Choroid plexus epithelial cell (primary cell): Measurements from ENCODE around the gene POU2AF2.
"Not testable (repeated sequence)": the region's sequence is repeated elsewhere in the genome, so short reads cannot be mapped to it uniquely, and the experiment has no call there.

Experiments
- DNase-seq: peaks from one replicate; pipeline ENCODE4 v3.0.0-alpha.2; 2010; ENCODE audit warnings: low read depth
- H3K4me3 ChIP-seq: 2 replicates; pipeline ENCODE4 v1.5.1; 2011; ENCODE audit warnings: low read depth, mild to moderate bottlenecking, control low read depth, low read length, moderate library complexity
- TF ChIP-seq, protein P1 (sequence below): conservative IDR thresholded peaks from 2 replicates; pipeline ENCODE4 v1.5.1; 2011; ENCODE audit warnings: low read depth, mild to moderate bottlenecking, control low read depth, inconsistent platforms, low read length, moderate library complexity

POU2AF2 gene

DNA sequence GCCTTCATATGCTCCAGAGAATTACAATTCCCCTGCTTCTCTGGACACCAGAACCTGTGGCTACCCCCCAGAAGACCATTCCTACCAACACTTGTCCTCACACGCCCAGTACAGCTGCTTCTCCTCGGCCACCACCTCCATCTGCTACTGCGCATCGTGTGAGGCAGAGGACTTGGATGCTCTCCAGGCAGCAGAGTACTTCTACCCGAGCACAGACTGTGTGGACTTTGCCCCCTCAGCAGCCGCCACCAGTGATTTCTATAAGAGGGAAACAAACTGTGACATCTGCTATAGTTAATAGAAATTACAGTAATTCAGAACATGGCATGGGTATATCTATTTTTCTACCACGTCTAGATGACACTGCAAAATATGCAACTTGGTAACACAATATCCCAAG lies 62.6 kb downstream of the POU2AF2 start:
- DNase-seq: no peak
- TF ChIP-seq, protein P1, sequence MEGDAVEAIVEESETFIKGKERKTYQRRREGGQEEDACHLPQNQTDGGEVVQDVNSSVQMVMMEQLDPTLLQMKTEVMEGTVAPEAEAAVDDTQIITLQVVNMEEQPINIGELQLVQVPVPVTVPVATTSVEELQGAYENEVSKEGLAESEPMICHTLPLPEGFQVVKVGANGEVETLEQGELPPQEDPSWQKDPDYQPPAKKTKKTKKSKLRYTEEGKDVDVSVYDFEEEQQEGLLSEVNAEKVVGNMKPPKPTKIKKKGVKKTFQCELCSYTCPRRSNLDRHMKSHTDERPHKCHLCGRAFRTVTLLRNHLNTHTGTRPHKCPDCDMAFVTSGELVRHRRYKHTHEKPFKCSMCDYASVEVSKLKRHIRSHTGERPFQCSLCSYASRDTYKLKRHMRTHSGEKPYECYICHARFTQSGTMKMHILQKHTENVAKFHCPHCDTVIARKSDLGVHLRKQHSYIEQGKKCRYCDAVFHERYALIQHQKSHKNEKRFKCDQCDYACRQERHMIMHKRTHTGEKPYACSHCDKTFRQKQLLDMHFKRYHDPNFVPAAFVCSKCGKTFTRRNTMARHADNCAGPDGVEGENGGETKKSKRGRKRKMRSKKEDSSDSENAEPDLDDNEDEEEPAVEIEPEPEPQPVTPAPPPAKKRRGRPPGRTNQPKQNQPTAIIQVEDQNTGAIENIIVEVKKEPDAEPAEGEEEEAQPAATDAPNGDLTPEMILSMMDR: no peak
- H3K4me3 ChIP-seq: no peak overlapping the region

DNA sequence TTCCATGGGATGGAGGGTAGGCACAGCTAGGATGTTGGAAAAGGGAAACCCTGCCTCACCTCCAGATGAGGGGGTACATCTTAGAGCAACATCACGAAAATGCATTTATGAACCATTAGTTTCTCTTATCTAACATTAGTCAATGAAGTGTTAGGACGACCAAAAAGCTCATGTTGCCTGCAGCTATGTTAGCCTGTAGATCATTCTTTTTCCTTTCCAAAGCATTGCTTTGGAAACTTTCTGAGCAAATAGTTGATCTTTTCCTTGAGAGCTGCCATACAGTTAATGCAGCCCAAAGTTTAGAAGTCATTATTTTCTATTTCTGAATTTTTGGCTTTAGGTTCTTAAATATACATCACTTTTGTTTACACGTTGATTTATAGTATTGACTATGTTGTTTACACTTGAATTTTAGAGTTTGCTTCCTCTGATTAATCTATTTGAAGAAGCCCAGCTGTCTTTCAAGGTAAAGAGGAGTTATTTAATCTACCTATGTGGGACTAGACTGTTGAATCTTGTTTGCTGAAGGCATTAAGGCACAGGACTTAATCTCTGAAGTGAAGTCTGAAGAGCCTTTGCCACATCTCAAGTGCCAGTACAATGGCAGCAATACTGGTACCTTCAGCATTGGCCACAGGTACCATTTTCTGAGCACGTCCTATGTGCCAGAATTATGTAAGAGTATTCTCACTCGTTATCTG lies 63.8 kb downstream of the POU2AF2 start:
- no peak overlapping the region for H3K4me3 ChIP-seq
- TF ChIP-seq, protein P1: no peak
- DNase-seq: no peak

DNA sequence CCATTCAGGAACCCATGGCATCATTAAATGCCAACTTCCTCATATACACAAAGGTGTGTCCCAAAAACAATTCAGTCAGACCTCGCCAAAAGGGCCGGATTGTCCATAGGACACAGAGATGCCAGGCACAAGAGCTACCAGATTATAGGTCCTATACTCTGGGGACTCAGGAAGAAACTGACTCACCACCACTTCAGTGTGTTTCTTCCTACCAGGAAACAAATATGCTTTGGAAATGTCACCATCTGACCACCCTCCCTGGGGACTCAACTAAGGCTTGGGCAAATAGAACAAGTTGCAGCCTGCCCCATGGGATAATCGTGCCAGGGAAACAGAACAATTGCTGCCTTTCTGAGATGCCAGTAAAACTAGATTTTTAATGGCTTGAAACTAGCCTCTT lies 64.6 kb downstream of the POU2AF2 start:
- no peak overlapping the region for H3K4me3 ChIP-seq
- TF ChIP-seq, protein P1: no peak
- DNase-seq: no peak

DNA sequence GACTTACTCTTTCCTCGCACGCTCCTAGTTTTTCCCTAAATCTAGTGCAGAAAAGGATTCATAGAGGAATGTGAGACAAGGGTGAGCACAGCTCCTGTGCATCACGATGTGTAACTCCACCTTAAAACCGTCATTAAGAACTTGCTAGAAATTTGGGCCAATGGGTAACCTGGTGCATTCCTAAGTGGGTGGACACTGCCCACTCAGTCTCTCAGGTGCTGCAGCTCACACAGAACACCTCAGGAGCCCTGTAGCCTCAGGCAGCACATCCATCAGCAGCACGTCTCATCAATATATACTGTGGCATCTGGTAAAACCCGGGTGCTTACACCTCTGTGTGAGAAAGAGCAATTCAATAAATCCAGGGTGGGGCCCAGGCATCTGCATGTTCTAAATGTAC lies 65.2 kb downstream of the POU2AF2 start:
- no peak overlapping the region for H3K4me3 ChIP-seq
- TF ChIP-seq, protein P1: no peak
- DNase-seq: no peak

DNA sequence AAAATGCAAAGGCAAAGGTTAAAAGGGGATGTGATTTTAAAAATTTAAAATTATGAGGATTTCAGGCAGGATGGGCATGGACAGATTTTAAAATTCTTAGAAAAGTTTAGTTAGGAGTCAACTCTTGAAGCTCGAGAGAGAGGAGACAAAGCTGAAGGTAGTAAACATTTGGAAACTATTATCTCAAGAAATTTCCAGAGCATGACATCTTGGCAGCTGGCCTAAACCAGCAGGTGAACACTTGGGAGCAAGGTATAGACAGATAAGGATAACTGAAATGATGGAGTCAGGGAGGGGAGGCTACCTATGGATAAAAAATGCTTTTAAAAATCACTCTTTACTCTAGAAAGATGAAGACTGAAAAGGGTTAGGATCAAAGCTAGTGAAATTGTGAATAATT lies 66.6 kb downstream of the POU2AF2 start:
- no peak overlapping the region for H3K4me3 ChIP-seq
- TF ChIP-seq, protein P1: no peak
- DNase-seq: no peak

DNA sequence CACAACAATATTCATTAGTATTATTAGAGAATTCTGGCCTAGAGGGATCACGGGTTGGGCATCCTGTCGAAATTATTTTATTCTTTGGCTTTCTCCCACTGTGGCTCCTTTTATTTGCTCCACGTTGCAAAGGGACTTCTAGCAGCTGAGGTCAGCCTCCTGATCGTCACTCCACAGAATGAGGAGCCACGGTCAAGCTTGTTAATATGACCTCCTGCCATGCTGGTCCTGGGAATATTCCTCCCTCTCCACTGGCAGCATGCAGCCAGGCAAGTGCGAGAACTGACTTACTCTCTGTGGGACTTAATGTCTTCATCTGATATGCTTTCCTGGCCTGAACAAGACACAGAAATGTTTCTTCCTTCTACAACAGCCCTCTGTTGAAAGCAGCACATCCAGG lies 73.8 kb downstream of the POU2AF2 start:
- H3K4me3 ChIP-seq: no peak overlapping the region
- no peak for DNase-seq
- TF ChIP-seq, protein P1: no peak

DNA sequence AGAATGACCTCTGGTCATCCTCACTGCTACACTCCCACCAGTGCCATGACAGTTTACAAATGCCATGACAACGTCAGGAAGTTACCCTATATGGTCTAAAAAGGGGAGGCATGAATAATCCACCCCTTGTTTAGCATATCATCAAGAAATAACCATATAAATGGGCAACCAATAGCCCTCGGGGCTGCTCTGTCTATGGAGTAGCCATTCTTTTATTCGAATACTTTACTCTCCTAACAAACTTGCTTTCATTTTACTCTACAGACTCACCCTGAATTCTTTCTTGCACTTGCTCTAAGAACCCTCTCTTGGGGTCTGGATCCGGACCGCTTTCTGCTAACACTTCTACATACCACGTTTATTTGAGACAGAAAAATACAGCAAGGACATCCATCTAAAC lies 74.7 kb downstream of the POU2AF2 start:
- not testable (repeated sequence) for DNase-seq, H3K4me3 ChIP-seq
